Astrocyte (in vitro differentiated cells and primary cell): ENCODE results near the gene PDX1. TPM values are rescaled to one million over a fixed set of nuclear protein-coding genes. Genes with fewer than 3 reads are reported as not detected.

Source experiments
- DNase-seq: peaks from one replicate; pipeline ENCODE4 v3.0.0-alpha.2; 2010; ENCODE audit warnings: low read depth
- FAIRE-seq: peaks from 2 replicates; lab custom pipeline; 2011; peaks lifted over from hg19 to GRCh38; lab: Jason Lieb, UNC
- H2AFZ ChIP-seq: 2 replicates; pipeline ENCODE4 v1.6.0; 2012; ENCODE audit warnings: low read depth, low read length, inconsistent platforms
- H3K27ac ChIP-seq: 2 replicates; pipeline ENCODE4 v1.5.1; 2011; ENCODE audit warnings: low read depth, low read length, inconsistent platforms
- H3K27me3 ChIP-seq: 2 replicates; pipeline ENCODE4 v1.6.0; 2011; ENCODE audit warnings: low read length, inconsistent platforms; ENCODE audit not compliant: insufficient read depth
- H3K36me3 ChIP-seq: 2 replicates; pipeline ENCODE4 v1.5.1; 2011; ENCODE audit warnings: low read length, inconsistent platforms; ENCODE audit not compliant: insufficient read depth
- H3K4me1 ChIP-seq: 2 replicates; pipeline ENCODE4 v1.5.1; 2011; ENCODE audit warnings: low read length, inconsistent platforms; ENCODE audit not compliant: insufficient read depth
- H3K4me2 ChIP-seq: 2 replicates; pipeline ENCODE4 v1.6.0; 2012; ENCODE audit warnings: low read length, inconsistent platforms
- H3K4me3 ChIP-seq: 2 replicates; pipeline ENCODE4 v1.5.1; 2011; ENCODE audit warnings: low read depth, mild to moderate bottlenecking, low read length, inconsistent platforms; ENCODE audit not compliant: insufficient read depth
- H3K79me2 ChIP-seq: 2 replicates; pipeline ENCODE4 v1.6.0; 2012; ENCODE audit warnings: mild to moderate bottlenecking, low read length, inconsistent platforms; ENCODE audit not compliant: insufficient read depth
- H3K9ac ChIP-seq: 2 replicates; pipeline ENCODE4 v1.6.0; 2012; ENCODE audit warnings: mild to moderate bottlenecking, low read length, inconsistent platforms
- H3K9me3 ChIP-seq: 2 replicates; pipeline ENCODE4 v1.5.1; 2012; ENCODE audit warnings: low read depth, mild to moderate bottlenecking, low read length, inconsistent platforms; ENCODE audit not compliant: insufficient read depth
- H4K20me1 ChIP-seq: 2 replicates; pipeline ENCODE4 v1.6.0; 2012; ENCODE audit warnings: low read length, inconsistent platforms; ENCODE audit not compliant: insufficient read depth
- H3K27ac Mint-ChIP-seq: one replicate; pipeline ENCODE4 v1.8.0; 2021; ENCODE audit warnings: mild to moderate bottlenecking, mixed read lengths; ENCODE audit not compliant: unreplicated experiment
- H3K27me3 Mint-ChIP-seq: one replicate; pipeline ENCODE4 v1.8.0; 2021; ENCODE audit warnings: low read depth, mixed read lengths; ENCODE audit not compliant: unreplicated experiment
- H3K36me3 Mint-ChIP-seq: one replicate; pipeline ENCODE4 v1.8.0; 2021; ENCODE audit warnings: low read depth, mixed read lengths; ENCODE audit not compliant: unreplicated experiment
- H3K4me1 Mint-ChIP-seq: one replicate; pipeline ENCODE4 v1.8.0; 2021; ENCODE audit warnings: low read depth, mixed read lengths; ENCODE audit not compliant: unreplicated experiment
- H3K4me3 Mint-ChIP-seq: one replicate; pipeline ENCODE4 v1.8.0; 2021; ENCODE audit warnings: mild to moderate bottlenecking, moderate library complexity, mixed read lengths; ENCODE audit not compliant: unreplicated experiment
- H3K9me3 Mint-ChIP-seq: one replicate; pipeline ENCODE4 v1.8.0; 2021; ENCODE audit warnings: mild to moderate bottlenecking, mixed read lengths; ENCODE audit not compliant: unreplicated experiment
- EZH2 ChIP-seq: IDR thresholded peaks from 2 replicates; pipeline ENCODE4 v1.6.1; 2012; ENCODE audit warnings: mild to moderate bottlenecking, low read length, inconsistent platforms; ENCODE audit not compliant: insufficient read depth
- total RNA-seq: library from RNA; stranded (reverse); gene quantifications from 2 replicates; pipeline ENCODE4 v1.2.1, GENCODE V29; 2021
- TF ChIP-seq, protein P1 (sequence below): IDR thresholded peaks from 2 replicates; pipeline ENCODE4 v1.5.1; 2011; ENCODE audit warnings: low read depth, mild to moderate bottlenecking, inconsistent platforms, low read length, moderate library complexity; ENCODE audit not compliant: insufficient read depth

The PDX1 gene
- total RNA-seq, 1 donor from 2014 or later = not detected

DNA sequence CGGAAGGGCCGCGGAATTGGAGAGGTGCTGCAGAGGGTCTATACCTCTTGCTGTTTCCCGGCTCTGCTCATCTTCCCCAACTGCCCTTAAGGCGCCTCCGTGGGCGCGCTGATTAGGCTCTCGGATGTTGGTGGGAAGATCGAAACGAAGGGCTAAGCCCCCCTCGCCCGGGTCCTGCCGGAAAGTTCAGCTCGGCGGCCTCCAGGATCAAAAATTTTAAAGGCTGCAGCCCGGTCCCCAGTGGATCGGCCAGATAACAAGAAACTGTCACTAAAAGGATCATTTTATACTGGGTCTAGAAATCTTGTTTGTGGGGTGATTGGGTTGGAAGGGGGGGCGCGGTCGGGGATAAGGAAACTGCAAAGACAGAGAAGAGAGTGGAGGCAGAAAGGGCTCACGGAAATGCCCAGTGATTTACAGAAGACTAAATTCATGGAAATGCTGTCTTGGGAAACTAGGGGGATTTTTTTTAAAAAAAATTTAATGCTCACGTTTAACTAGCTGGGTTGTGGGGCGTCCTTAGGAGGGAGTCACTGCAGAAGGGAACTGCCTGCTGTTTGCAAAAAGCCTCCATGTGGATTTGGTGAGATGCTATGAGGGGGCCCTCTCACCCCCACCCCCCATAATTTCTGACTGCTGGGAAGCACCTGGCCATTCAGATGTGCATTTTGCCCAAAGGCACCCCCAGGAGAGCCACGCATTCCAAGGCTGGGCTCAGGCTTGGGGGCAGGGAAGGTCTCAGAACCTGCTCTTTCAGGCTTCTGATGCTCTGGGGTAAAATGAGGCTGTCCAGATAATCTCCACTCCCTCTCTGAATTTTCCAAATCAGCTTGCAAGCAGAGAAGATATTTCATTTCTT, 41.7 kb downstream of the PDX1 start:
- H3K4me3 Mint-ChIP-seq = no peak overlapping the region
- H3K36me3 Mint-ChIP-seq = no peaks in the 10 kb centered on the region
- peaks cover 87% of the 10 kb centered on the region for H3K27me3 Mint-ChIP-seq
- H3K4me2 ChIP-seq = no peak overlapping the region
- no peak overlapping the region for H3K27ac ChIP-seq
- no peak overlapping the region for H3K9ac ChIP-seq
- FAIRE-seq (no peak), DNase-seq (no peak)
- TF ChIP-seq, protein P1, sequence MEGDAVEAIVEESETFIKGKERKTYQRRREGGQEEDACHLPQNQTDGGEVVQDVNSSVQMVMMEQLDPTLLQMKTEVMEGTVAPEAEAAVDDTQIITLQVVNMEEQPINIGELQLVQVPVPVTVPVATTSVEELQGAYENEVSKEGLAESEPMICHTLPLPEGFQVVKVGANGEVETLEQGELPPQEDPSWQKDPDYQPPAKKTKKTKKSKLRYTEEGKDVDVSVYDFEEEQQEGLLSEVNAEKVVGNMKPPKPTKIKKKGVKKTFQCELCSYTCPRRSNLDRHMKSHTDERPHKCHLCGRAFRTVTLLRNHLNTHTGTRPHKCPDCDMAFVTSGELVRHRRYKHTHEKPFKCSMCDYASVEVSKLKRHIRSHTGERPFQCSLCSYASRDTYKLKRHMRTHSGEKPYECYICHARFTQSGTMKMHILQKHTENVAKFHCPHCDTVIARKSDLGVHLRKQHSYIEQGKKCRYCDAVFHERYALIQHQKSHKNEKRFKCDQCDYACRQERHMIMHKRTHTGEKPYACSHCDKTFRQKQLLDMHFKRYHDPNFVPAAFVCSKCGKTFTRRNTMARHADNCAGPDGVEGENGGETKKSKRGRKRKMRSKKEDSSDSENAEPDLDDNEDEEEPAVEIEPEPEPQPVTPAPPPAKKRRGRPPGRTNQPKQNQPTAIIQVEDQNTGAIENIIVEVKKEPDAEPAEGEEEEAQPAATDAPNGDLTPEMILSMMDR = no peak
- no peak for TF ChIP-seq EZH2
- H3K36me3 ChIP-seq = no peaks in the 10 kb centered on the region
- no peaks in the 10 kb centered on the region for H3K9me3 ChIP-seq
- H4K20me1 ChIP-seq = no peaks in the 10 kb centered on the region
- H3K27me3 ChIP-seq = peaks cover 91% of the 10 kb centered on the region
- H3K79me2 ChIP-seq = no peaks in the 10 kb centered on the region
- H3K4me1 Mint-ChIP-seq = no peaks in the 10 kb centered on the region
- H2AFZ ChIP-seq = no peak overlapping the region
- peaks cover 3% of the 10 kb centered on the region for H3K4me1 ChIP-seq
- H3K9me3 Mint-ChIP-seq = no peaks in the 10 kb centered on the region
- H3K4me3 ChIP-seq = no peak overlapping the region
- H3K27ac Mint-ChIP-seq = no peak overlapping the region

DNA sequence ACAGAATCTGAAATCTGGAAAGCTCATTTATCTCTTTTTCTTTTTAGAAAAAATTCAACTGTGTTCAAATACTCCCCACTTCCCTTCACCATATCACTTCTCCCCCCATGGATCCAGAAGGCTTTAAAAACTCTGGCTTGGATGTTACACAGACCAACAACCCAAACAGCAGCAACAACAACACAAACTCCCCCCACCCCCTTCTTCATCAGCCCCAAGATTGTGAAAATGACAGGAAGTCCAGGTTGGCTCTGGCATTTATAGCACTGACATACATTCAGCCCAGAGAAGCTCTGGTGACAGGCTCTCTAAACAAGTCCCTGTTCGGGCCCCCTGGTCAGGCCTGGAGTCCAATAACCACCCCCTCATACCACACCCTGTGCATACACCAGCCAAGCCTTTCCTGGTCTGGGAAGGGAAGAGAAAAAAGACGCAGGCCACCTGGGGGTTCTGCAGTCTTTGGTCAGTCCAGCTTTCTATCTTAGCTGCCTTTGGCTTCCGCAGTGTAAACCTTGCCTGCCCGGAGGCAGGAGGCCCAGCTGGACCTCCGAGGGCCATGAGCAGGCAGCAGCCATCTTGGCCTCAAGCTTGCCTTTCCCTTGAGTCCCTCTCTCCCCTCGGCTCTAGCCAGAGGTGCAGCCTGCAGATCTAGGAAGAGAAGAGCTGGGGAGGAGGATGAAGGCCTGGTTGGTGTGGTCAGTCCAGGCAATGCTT, 42.5 kb downstream of the PDX1 start:
- Histone ChIP-seq H3K27ac (no peak overlapping the region), H3K9me3 (no peaks in the 10 kb centered on the region), H3K9ac (no peak overlapping the region), H3K4me3 (no peak overlapping the region), H3K4me1 (peaks cover 3% of the 10 kb centered on the region), H3K27me3 (peaks cover 91% of the 10 kb centered on the region), H4K20me1 (no peaks in the 10 kb centered on the region), H3K79me2 (no peaks in the 10 kb centered on the region), H3K36me3 (no peaks in the 10 kb centered on the region), H3K4me2 (no peak overlapping the region), H2AFZ (no peak overlapping the region)
- FAIRE-seq (no peak), DNase-seq (no peak)
- H3K27ac Mint-ChIP-seq = no peak overlapping the region
- TF ChIP-seq, protein P1 = no peak
- TF ChIP-seq EZH2 = no peak
- no peaks in the 10 kb centered on the region for H3K4me1 Mint-ChIP-seq
- H3K9me3 Mint-ChIP-seq = no peaks in the 10 kb centered on the region
- H3K36me3 Mint-ChIP-seq = no peaks in the 10 kb centered on the region
- peaks cover 87% of the 10 kb centered on the region for H3K27me3 Mint-ChIP-seq
- H3K4me3 Mint-ChIP-seq = no peak overlapping the region

DNA sequence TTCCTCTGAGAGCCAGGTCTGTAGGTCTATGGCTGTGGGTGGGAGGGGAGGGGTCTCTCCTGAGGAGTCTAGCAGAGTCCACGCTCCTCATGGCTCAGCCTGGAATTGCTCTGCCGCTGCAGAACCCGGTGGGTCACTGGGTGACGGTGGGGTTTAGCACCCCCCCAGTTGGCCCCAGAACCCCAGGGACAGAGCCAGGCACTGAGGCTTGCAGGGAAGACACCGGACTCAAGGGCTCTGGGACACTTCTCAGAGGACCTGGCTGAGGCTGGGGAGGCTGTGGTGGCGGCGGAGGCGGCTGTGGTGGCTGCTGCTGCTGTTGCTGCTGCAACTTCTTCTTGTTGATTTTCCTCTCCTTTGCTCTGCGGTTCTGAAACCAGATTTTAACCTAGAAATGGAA, 43.2 kb downstream of the PDX1 start:
- Mint-ChIP-seq H3K27me3 (peaks cover 89% of the 10 kb centered on the region), H3K4me3 (no peak overlapping the region), H3K4me1 (no peaks in the 10 kb centered on the region), H3K9me3 (peaks cover 4% of the 10 kb centered on the region), H3K27ac (no peak overlapping the region), H3K36me3 (no peaks in the 10 kb centered on the region)
- TF ChIP-seq EZH2 = no peak
- TF ChIP-seq, protein P1 = no peak
- H3K79me2 ChIP-seq = no peaks in the 10 kb centered on the region
- peaks cover 93% of the 10 kb centered on the region for H3K27me3 ChIP-seq
- DNase-seq = no peak
- H2AFZ ChIP-seq = no peak overlapping the region
- no peaks in the 10 kb centered on the region for H4K20me1 ChIP-seq
- H3K27ac ChIP-seq = no peak overlapping the region
- H3K4me3 ChIP-seq = no peak overlapping the region
- FAIRE-seq = no peak
- peaks cover 3% of the 10 kb centered on the region for H3K4me1 ChIP-seq
- H3K36me3 ChIP-seq = no peaks in the 10 kb centered on the region
- no peak overlapping the region for H3K4me2 ChIP-seq
- no peak overlapping the region for H3K9ac ChIP-seq
- no peaks in the 10 kb centered on the region for H3K9me3 ChIP-seq
